ENCODE results near the gene SOX11. TPM values are rescaled to one million over a fixed set of nuclear protein-coding genes. Genes with fewer than 3 reads are reported as not detected.

SOX11 gene
- polyA plus RNA-seq, 3 donors = not detected

- WGBS (ENCODE audit: insufficient coverage) = 82% methylated on average over 56 of the region's 56 CpGs
- no peak overlapping the region for H2AFZ ChIP-seq (ENCODE audit: insufficient read depth, low read depth, low read length, poor library complexity, severe bottlenecking)
- no peak for TF ChIP-seq CTCF (IDR thresholded peaks at IDR 0.05)
- H4K20me1 ChIP-seq (ENCODE audit: insufficient read depth, low read length) = no peaks in the 10 kb centered on the region
- H3K27me3 ChIP-seq (ENCODE audit: control insufficient read depth in 2 of 2, insufficient read depth in 2 of 2, low read length in 2 of 2) = no peaks in the 10 kb centered on the region
- peak overlapping the region in 1 of 2 donors; percentile 4 for H3K4me3 Mint-ChIP-seq
- H3K9ac ChIP-seq (ENCODE audit: insufficient read depth, low read length, poor library complexity, severe bottlenecking) = no peak overlapping the region
- DNase-seq = no peak
- H3K27ac ChIP-seq (ENCODE audit: low read depth in 1 of 2, low read length in 2 of 2) = no peak overlapping the region
- H3K36me3 Mint-ChIP-seq = no peaks in the 10 kb centered on the region
- no peak overlapping the region for H3K4me3 ChIP-seq (replicated peaks in 1 of 3; ENCODE audit: low read depth in 2 of 3, low read length in 3 of 3)
- H3K27me3 Mint-ChIP-seq (ENCODE audit: low read depth in 3 of 3) = peaks cover 3 to 5% (median 4%) of the 10 kb centered on the region in 3 donors
- H3K4me1 Mint-ChIP-seq = no peaks in the 10 kb centered on the region
- no peaks in the 10 kb centered on the region for H3K9me3 ChIP-seq (replicated peaks in 1 of 2; ENCODE audit: control insufficient read depth in 1 of 2, insufficient read depth in 1 of 2, low read length in 2 of 2)
- no peak overlapping the region for H3K27ac Mint-ChIP-seq
- no peaks in the 10 kb centered on the region for H3K4me1 ChIP-seq (ENCODE audit: control insufficient read depth in 1 of 2, insufficient read depth in 2 of 2, low read length in 2 of 2)
- H3K36me3 ChIP-seq (replicated peaks in 1 of 2; ENCODE audit: control insufficient read depth in 1 of 2, insufficient read depth in 2 of 2, low read length in 2 of 2) = no peaks in the 10 kb centered on the region
- no peak overlapping the region for H3K4me2 ChIP-seq (replicated peaks; ENCODE audit: extremely low read depth, low read length, poor library complexity, severe bottlenecking)
- intact Hi-C loops (cut with micrococcal nuclease) = no loop called here
- H3K9me3 Mint-ChIP-seq = peaks cover 0 to 10% (median 3%) of the 10 kb centered on the region in 7 donors
- H3K79me2 ChIP-seq (ENCODE audit: insufficient read depth, low read length) = no peaks in the 10 kb centered on the region
Observed at GRCh38 chr2:5706717-5707455, 14.7 kb downstream of the SOX11 start.

GRCh38 chr2:5710615-5711014 is 18.4 kb downstream of the SOX11 start:
- Histone ChIP-seq H3K4me3 (replicated peaks in 1 of 3; ENCODE audit: low read depth in 2 of 3, low read length in 3 of 3) (no peak overlapping the region), H3K9me3 (replicated peaks in 1 of 2; ENCODE audit: control insufficient read depth in 1 of 2, insufficient read depth in 1 of 2, low read length in 2 of 2) (no peaks in the 10 kb centered on the region), H3K27me3 (ENCODE audit: control insufficient read depth in 2 of 2, insufficient read depth in 2 of 2, low read length in 2 of 2) (no peaks in the 10 kb centered on the region), H3K36me3 (replicated peaks in 1 of 2; ENCODE audit: control insufficient read depth in 1 of 2, insufficient read depth in 2 of 2, low read length in 2 of 2) (no peaks in the 10 kb centered on the region), H3K4me2 (replicated peaks; ENCODE audit: extremely low read depth, low read length, poor library complexity, severe bottlenecking) (no peak overlapping the region), H3K79me2 (ENCODE audit: insufficient read depth, low read length) (no peaks in the 10 kb centered on the region), H3K4me1 (ENCODE audit: control insufficient read depth in 1 of 2, insufficient read depth in 2 of 2, low read length in 2 of 2) (no peaks in the 10 kb centered on the region), H4K20me1 (ENCODE audit: insufficient read depth, low read length) (no peaks in the 10 kb centered on the region), H2AFZ (ENCODE audit: insufficient read depth, low read depth, low read length, poor library complexity, severe bottlenecking) (no peak overlapping the region), H3K27ac (ENCODE audit: low read depth in 1 of 2, low read length in 2 of 2) (no peak overlapping the region), H3K9ac (ENCODE audit: insufficient read depth, low read length, poor library complexity, severe bottlenecking) (no peak overlapping the region)
- no peak overlapping the region for H3K27ac Mint-ChIP-seq
- no peak overlapping the region for H3K4me3 Mint-ChIP-seq
- peaks cover 0 to 6% (median 6%) of the 10 kb centered on the region in 3 donors for H3K27me3 Mint-ChIP-seq (ENCODE audit: low read depth in 3 of 3)
- no peaks in the 10 kb centered on the region for H3K4me1 Mint-ChIP-seq
- no peak for DNase-seq
- no peak for TF ChIP-seq CTCF (IDR thresholded peaks at IDR 0.05)
- peaks cover 0 to 7% (median 0%) of the 10 kb centered on the region in 7 donors for H3K9me3 Mint-ChIP-seq
- intact Hi-C loops (cut with micrococcal nuclease) = no loop called here
- no CpG with 5 or more reads among the region's 6 CpGs for WGBS (ENCODE audit: insufficient coverage)
- no peaks in the 10 kb centered on the region for H3K36me3 Mint-ChIP-seq

Data from CD14-positive monocyte (primary cell).